Chondrocyte (in vitro differentiated cells): ENCODE results near the gene MTFP1. TPM values are rescaled to one million over a fixed set of nuclear protein-coding genes. Genes with fewer than 3 reads are reported as not detected.

Experiments
- DNase-seq: peaks from one replicate; pipeline ENCODE4 v3.0.0; 2021; ENCODE audit warnings: mixed read lengths, low spot score
- H3K27ac Mint-ChIP-seq: one replicate; pipeline ENCODE4 v1.8.0; 2021; ENCODE audit warnings: mild to moderate bottlenecking, moderate library complexity, mixed read lengths; ENCODE audit not compliant: unreplicated experiment
- H3K27me3 Mint-ChIP-seq: 2 replicates; pipeline ENCODE4 v1.8.0; 2021; ENCODE audit warnings: low read depth, mixed read lengths
- H3K36me3 Mint-ChIP-seq: 2 replicates; pipeline ENCODE4 v1.8.0; 2021; ENCODE audit warnings: low read depth, mixed read lengths
- H3K4me1 Mint-ChIP-seq: 2 replicates; pipeline ENCODE4 v1.8.0; 2021; ENCODE audit warnings: low read depth, mild to moderate bottlenecking, mixed read lengths
- H3K4me3 Mint-ChIP-seq: one replicate; pipeline ENCODE4 v1.8.0; 2021; ENCODE audit warnings: mild to moderate bottlenecking, moderate library complexity, mixed read lengths; ENCODE audit not compliant: unreplicated experiment
- H3K9me3 Mint-ChIP-seq: 2 replicates; pipeline ENCODE4 v1.8.0; 2021; ENCODE audit warnings: low read depth, mixed read lengths
- total RNA-seq: library from RNA; stranded (reverse); gene quantifications from 3 replicates; pipeline ENCODE4 v1.2.1, GENCODE V29; 2021
- TF ChIP-seq, protein P1 (sequence below): fragments of 200-600 bp; sonication (generic); IDR thresholded peaks from 2 replicates; pipeline ENCODE4 v1.5.0; 2021; ENCODE audit warnings: antibody characterized with exemption, mild to moderate bottlenecking, moderate library complexity

MTFP1 gene
- total RNA-seq, 1 donor from 2014 or later, result 12.1 TPM

DNA sequence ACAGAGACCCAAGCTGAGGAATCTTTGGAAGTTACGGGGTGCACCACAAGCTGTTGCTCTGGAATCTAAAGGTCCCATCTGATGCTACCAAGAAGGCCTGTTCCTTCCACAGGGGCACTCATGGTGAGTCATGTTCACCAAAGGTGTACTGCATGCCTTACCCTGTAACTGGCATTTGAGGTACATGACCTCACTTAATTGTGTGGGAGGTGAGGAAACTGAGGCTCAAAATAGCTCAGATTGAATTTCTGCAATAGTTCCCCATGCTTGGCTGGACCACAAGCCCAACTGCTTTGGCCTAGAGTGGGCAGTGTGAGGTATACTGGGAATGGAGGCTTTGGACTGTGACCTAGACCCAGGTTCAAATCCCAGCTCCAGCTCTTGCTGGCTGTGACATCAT lies 8.2 kb downstream of the MTFP1 start:
- Mint-ChIP-seq H3K27me3 (no peaks in the 10 kb centered on the region), H3K27ac (no peak overlapping the region), H3K9me3 (no peaks in the 10 kb centered on the region), H3K4me3 (no peak overlapping the region), H3K36me3 (peaks cover 1% of the 10 kb centered on the region), H3K4me1 (no peaks in the 10 kb centered on the region)
- TF ChIP-seq, protein P1, sequence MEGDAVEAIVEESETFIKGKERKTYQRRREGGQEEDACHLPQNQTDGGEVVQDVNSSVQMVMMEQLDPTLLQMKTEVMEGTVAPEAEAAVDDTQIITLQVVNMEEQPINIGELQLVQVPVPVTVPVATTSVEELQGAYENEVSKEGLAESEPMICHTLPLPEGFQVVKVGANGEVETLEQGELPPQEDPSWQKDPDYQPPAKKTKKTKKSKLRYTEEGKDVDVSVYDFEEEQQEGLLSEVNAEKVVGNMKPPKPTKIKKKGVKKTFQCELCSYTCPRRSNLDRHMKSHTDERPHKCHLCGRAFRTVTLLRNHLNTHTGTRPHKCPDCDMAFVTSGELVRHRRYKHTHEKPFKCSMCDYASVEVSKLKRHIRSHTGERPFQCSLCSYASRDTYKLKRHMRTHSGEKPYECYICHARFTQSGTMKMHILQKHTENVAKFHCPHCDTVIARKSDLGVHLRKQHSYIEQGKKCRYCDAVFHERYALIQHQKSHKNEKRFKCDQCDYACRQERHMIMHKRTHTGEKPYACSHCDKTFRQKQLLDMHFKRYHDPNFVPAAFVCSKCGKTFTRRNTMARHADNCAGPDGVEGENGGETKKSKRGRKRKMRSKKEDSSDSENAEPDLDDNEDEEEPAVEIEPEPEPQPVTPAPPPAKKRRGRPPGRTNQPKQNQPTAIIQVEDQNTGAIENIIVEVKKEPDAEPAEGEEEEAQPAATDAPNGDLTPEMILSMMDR, result no peak
- DNase-seq, result no peak

DNA sequence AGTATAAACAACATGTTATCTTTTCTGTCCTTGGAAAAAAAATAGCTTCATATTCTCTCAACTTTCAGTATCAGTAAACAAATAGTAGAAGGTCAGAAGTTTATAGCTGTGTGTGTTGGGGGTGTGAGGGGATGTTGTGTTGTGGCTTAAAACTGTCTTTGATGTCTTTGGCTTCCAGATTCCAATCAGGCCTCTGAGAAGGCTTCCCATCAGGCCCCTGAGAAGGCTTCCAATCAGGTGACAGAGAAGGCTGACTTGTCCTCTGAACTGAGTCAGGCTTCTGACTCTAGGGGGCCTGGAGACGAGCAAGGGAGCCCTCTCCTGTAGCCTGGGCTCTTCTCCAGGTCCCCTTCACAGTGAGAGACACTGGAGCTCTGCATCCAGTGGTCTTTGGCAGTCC lies 9.3 kb downstream of the MTFP1 start:
- H3K36me3 Mint-ChIP-seq, result peaks cover 1% of the 10 kb centered on the region
- no peaks in the 10 kb centered on the region for H3K9me3 Mint-ChIP-seq
- peak; percentile 32 for DNase-seq
- H3K27ac Mint-ChIP-seq, result no peak overlapping the region
- H3K4me1 Mint-ChIP-seq, result no peaks in the 10 kb centered on the region
- no peaks in the 10 kb centered on the region for H3K27me3 Mint-ChIP-seq
- H3K4me3 Mint-ChIP-seq, result no peak overlapping the region
- TF ChIP-seq, protein P1, result no peak

DNA sequence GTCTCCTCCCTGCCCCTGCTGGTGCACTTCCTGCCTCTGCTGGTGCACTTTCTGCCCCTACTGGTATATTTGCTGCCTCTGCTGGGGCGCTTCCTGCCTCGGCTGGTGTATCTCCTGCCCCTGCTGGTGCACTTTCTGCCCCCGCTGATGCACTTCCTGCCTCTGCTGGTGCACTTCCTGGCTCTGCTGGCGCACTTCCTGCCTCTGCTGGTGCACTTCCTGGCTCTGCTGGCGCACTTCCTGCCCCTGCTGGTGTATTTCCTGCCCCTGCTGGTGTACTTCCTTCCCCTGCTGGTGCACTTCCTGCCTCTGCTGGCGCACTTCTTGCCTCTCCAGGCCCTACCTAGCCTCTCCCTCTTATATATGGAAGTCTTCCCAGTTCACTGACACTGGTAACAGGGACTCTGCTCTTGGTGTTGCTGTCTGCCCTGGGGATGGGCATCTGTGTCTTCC lies 10.1 kb downstream of the MTFP1 start:
- TF ChIP-seq, protein P1, result no peak
- Mint-ChIP-seq H3K27ac (no peak overlapping the region), H3K36me3 (no peaks in the 10 kb centered on the region), H3K4me1 (no peaks in the 10 kb centered on the region), H3K27me3 (no peaks in the 10 kb centered on the region), H3K4me3 (no peak overlapping the region), H3K9me3 (no peaks in the 10 kb centered on the region)
- peak; percentile 55 for DNase-seq

DNA sequence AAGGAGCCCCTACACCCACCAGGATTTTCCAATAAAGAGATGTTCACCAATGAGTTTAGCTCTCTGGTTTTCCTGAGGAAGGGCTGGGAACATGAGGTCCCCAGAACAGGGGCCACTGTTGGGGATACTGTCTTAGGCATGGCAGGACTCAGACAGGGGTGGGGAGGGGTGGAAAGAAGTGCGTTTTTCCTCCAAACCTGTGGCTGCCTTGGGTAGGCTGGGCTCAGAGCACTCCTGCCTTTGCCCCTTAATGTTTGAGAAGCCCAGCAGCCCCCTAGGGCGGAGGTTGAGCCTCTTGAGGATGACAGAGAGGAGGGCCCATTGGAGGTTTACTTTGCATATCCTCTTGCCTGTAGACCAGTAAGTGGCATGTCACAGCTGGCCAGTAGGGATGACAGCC lies 10.6 kb downstream of the MTFP1 start:
- H3K36me3 Mint-ChIP-seq, result no peaks in the 10 kb centered on the region
- H3K9me3 Mint-ChIP-seq, result no peaks in the 10 kb centered on the region
- no peak overlapping the region for H3K4me3 Mint-ChIP-seq
- H3K27ac Mint-ChIP-seq, result no peak overlapping the region
- H3K27me3 Mint-ChIP-seq, result peaks cover 4% of the 10 kb centered on the region
- H3K4me1 Mint-ChIP-seq, result no peaks in the 10 kb centered on the region
- peak; percentile 40 for DNase-seq
- TF ChIP-seq, protein P1, result no peak

DNA sequence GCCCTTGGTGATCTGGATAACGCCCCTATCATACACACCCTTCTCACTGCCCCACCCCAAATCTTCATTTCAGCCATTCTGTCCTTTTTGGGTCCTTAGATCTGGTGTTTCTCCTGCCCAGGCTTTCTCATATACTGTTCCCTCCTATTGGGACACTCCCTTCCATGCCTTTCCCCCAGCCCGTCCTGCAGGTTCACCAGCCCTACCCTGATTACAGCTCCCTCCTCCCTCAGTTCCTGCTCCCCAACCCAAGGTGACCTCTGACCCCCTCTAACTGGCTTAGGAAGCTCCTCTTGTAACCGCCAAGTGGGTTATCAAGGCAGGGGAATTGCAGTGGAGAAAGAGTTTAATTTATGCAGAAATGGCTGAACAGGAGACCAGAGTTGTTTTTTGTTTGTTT lies 13.0 kb downstream of the MTFP1 start:
- peaks cover 5% of the 10 kb centered on the region for H3K27me3 Mint-ChIP-seq
- H3K9me3 Mint-ChIP-seq, result no peaks in the 10 kb centered on the region
- H3K4me3 Mint-ChIP-seq, result no peak overlapping the region
- no peaks in the 10 kb centered on the region for H3K4me1 Mint-ChIP-seq
- peak; percentile 17 for DNase-seq
- TF ChIP-seq, protein P1, result no peak
- no peaks in the 10 kb centered on the region for H3K36me3 Mint-ChIP-seq
- no peak overlapping the region for H3K27ac Mint-ChIP-seq
